Mucosa of rectum (tissue), 2 donors: Measurements from ENCODE around the gene TLX2.
"Not testable (repeated sequence)": the region's sequence is repeated elsewhere in the genome, so short reads cannot be mapped to it uniquely, and the experiment has no call there.

ENCODE experiments used
- H3K27ac ChIP-seq, 2 donors: one replicate each; pipeline ENCODE4 v1.7.0; 2013; ENCODE audit warnings: inconsistent platforms in 2 of 2, low read depth in 2 of 2, low read length in 2 of 2
- H3K27me3 ChIP-seq, 2 donors: one replicate each; pipeline ENCODE4 v1.7.0; 2013; ENCODE audit warnings: low read length in 2 of 2; ENCODE audit not compliant: control insufficient read depth in 2 of 2, insufficient read depth in 2 of 2
- H3K36me3 ChIP-seq, 2 donors: one replicate each; pipeline ENCODE4 v1.7.0; 2013; ENCODE audit warnings: low read length in 2 of 2; ENCODE audit not compliant: control insufficient read depth in 2 of 2, insufficient read depth in 2 of 2
- H3K4me1 ChIP-seq, 2 donors: one replicate each; pipeline ENCODE4 v1.7.0; 2013; ENCODE audit warnings: low read length in 2 of 2, mild to moderate bottlenecking in 1 of 2; ENCODE audit not compliant: control insufficient read depth in 2 of 2, insufficient read depth in 2 of 2
- H3K4me3 ChIP-seq, 2 donors: one replicate each; pipeline ENCODE4 v1.7.0; 2013; ENCODE audit warnings: low read length in 2 of 2
- H3K9ac ChIP-seq, 2 donors: one replicate each; pipeline ENCODE4 v1.7.0; 2013; ENCODE audit warnings: low read length in 2 of 2, low read depth in 1 of 2, mild to moderate bottlenecking in 1 of 2
- H3K9me3 ChIP-seq, 2 donors: one replicate each; pipeline ENCODE4 v1.7.0; 2013; ENCODE audit warnings: low read length in 2 of 2; ENCODE audit not compliant: control insufficient read depth in 2 of 2
- donor health status: healthy.
- donor health status: Normal muscosa, but diverticular disease.

The TLX2 gene

GRCh38 chr2:74514368-74515270 is at the start of gene TLX2:
TSS of gene TLX2 (plus strand) at chr2:74514450. CDS start at chr2:74514807, 357 bp downstream.
- Histone ChIP-seq H3K4me3 (no peak within 1 kb of the TSS), H3K27me3 (peaks cover 58 to 62% of the 10 kb centered on the region in 2 donors)

GRCh38 chr2:74470742-74471141 is 43.5 kb upstream of the TLX2 start:
- H3K4me3 ChIP-seq, H3K9me3 ChIP-seq, H3K9ac ChIP-seq, H3K27me3 ChIP-seq, H3K27ac ChIP-seq: not testable (repeated sequence)
- Histone ChIP-seq H3K36me3 (peaks cover 13 to 15% of the 10 kb centered on the region in 2 donors), H3K4me1 (peaks cover 19 to 23% of the 10 kb centered on the region in 2 donors)

More at GRCh38 chr2:74514368-74515270, at the start of gene TLX2:
- Histone ChIP-seq H3K27ac (no peak within 1 kb of the TSS), H3K36me3 (peaks cover 0 to 2% of the 10 kb centered on the region in 2 donors), H3K9me3 (no peaks in the 10 kb centered on the region), H3K4me1 (peaks cover 6 to 8% of the 10 kb centered on the region in 2 donors), H3K9ac (no peak within 1 kb of the TSS)

GRCh38 chr2:74471332-74472065 is 42.8 kb upstream of the TLX2 start:
- Histone ChIP-seq H3K9me3 (no peaks in the 10 kb centered on the region), H3K4me1 (peaks cover 16 to 20% of the 10 kb centered on the region in 2 donors), H3K36me3 (peaks cover 13 to 16% of the 10 kb centered on the region in 2 donors), H3K4me3 (peak overlapping the region; percentile 95 to 98), H3K27ac (peak overlapping the region; percentile 92 to 94), H3K9ac (peak overlapping the region; percentile 90 to 91), H3K27me3 (no peaks in the 10 kb centered on the region)

DNA sequence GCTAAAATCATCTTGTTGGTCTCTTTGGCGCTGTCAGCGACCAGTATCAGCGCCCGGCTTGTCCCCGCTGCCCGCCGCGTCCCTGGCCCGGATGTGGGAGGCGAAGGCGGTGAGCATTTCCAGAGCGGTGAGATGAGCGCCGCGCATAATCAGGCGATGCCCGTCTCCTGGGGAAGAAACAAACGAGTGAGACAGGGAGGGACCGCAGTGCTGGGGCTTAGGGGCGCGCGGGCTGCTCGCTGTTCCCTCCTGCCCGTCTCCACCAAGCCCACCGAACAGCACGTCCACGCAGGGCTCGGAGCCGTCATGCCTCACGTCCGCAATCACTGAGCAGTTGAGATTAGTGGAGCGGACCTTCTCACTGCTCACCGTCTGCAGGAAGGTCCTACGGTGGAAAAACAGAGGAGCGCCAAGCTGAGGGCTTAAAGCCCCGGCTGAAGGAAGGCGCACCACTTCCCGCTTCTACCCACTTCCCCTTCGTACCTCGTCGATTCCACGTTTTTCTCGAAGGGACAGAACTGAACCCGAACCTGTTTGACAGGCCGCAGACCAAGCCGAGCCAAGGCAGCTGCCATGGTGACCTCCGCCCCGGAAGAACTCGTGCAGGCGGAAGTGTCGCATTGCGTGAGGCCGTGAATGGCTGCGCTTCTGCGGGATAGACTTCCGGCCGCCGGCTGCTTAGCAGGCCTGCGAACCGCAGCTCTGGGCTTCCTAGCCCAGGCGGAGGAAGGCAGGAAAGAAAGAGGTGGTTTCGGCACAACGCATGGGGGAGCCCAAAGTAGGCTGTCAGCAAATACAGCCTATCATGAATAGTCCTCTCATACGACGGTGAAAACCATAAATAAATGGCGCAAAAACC is 41.9 kb upstream of the TLX2 start, which contains the start of gene MRPL53:
Gene MRPL53, minus strand, starts transcription at position 595 of the 859 bp plus-strand sequence. Its CDS starts 20 bp downstream, at position 575.
- Histone ChIP-seq H3K9ac (peak within 1 kb of the TSS; percentile 90 to 91), H3K27ac (peak within 1 kb of the TSS; percentile 92 to 94), H3K27me3 (no peaks in the 10 kb centered on the region), H3K9me3 (no peaks in the 10 kb centered on the region), H3K4me3 (peak within 1 kb of the TSS; percentile 95 to 98), H3K36me3 (peaks cover 13 to 20% of the 10 kb centered on the region in 2 donors), H3K4me1 (peaks cover 16 to 20% of the 10 kb centered on the region in 2 donors)

GRCh38 chr2:74472945-74473258 is 41.3 kb upstream of the TLX2 start:
- Histone ChIP-seq H3K9ac (peak overlapping the region; percentile 90 to 91), H3K4me1 (peaks cover 16 to 20% of the 10 kb centered on the region in 2 donors), H3K27ac (peak overlapping the region; percentile 92 to 94), H3K4me3 (peak overlapping the region; percentile 95 to 98), H3K9me3 (no peaks in the 10 kb centered on the region), H3K36me3 (peaks cover 13 to 23% of the 10 kb centered on the region in 2 donors), H3K27me3 (no peaks in the 10 kb centered on the region)

GRCh38 chr2:74474481-74474880 is 39.8 kb upstream of the TLX2 start:
- Histone ChIP-seq H3K4me3 (no peak overlapping the region), H3K4me1 (peaks cover 16 to 20% of the 10 kb centered on the region in 2 donors), H3K27ac (no peak overlapping the region), H3K36me3 (peaks cover 13 to 23% of the 10 kb centered on the region in 2 donors), H3K27me3 (no peaks in the 10 kb centered on the region), H3K9me3 (no peaks in the 10 kb centered on the region), H3K9ac (no peak overlapping the region)

DNA sequence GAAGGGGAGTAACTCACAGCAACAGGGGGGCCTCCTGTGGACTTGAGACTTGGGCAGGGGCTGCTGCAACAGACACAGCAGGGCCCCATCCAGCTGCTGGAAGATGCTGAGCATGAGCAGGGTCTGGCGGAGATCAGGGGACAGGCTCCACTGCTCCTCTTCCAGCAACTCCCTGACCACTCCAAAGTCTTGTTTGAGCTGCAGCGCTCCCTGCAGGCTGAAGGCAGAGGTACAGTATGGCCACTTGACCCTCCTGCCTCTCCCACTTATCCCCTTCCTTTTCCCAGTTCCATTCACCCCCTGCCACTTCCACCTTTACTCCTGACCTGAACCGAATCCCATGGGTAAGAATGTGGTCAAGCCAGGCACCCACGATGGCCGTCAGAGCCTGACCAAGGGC is 39.4 kb upstream of the TLX2 start:
- Histone ChIP-seq H3K9ac (no peak overlapping the region), H3K4me1 (peaks cover 16 to 20% of the 10 kb centered on the region in 2 donors), H3K27ac (no peak overlapping the region), H3K4me3 (no peak overlapping the region), H3K9me3 (no peaks in the 10 kb centered on the region), H3K36me3 (peaks cover 13 to 23% of the 10 kb centered on the region in 2 donors), H3K27me3 (no peaks in the 10 kb centered on the region)

GRCh38 chr2:74481431-74481830 is 32.8 kb upstream of the TLX2 start:
- H3K9ac ChIP-seq, result peak overlapping the region; percentile 79 to 89
- peaks cover 24 to 25% of the 10 kb centered on the region in 2 donors for H3K4me1 ChIP-seq
- peaks cover 7 to 19% of the 10 kb centered on the region in 2 donors for H3K36me3 ChIP-seq
- H3K4me3 ChIP-seq, result peak overlapping the region; percentile 100
- H3K27me3 ChIP-seq, result no peaks in the 10 kb centered on the region
- no peaks in the 10 kb centered on the region for H3K9me3 ChIP-seq
- peak overlapping the region in 1 of 2 donors; percentile 93 for H3K27ac ChIP-seq

DNA sequence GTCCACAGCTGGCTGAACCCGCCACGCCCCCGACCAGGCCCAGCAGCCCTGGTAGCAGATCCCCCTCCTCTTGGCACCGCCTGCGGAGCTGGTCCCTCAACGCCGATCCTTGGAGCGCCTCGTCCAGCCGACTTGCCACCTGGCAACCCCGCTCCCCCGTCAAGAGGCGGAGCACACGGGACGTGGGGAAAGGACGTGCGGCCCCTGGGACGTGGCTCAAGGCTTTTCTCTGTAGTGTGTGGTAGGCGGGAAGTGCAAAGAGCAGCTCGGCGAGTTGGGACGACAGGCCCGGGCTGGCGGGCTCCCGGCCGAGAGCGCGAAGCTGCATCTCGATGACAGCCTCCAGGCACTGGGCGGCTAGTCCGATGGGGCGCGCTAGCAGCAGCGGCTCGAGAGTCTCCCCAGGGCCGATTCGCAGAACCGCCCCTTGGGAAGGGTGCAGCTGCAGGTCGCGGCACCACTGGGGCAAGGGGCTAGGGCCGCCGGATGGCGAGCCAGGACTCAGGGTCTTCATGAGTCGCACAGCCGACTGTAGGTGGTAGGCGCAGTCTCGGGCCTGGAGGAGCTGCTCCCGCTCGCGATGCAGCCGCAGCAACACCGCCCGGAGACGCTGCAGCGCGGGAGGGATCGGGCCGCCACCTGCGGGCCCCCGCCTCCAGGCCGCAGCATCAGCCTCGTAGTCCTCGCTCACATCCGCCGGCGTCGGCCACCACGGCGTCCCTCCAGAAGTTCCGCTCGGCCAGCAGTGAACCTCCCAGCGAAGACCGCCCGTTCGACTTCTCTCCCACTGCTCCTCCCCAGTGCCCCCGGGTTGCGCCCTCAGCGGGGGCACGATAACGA is 32.1 kb upstream of the TLX2 start:
- Histone ChIP-seq H3K27ac (peak overlapping the region; percentile 93), H3K27me3 (no peaks in the 10 kb centered on the region), H3K4me3 (peak overlapping the region; percentile 100), H3K36me3 (peaks cover 7 to 16% of the 10 kb centered on the region in 2 donors), H3K4me1 (peaks cover 24 to 25% of the 10 kb centered on the region in 2 donors), H3K9me3 (no peaks in the 10 kb centered on the region), H3K9ac (peak overlapping the region; percentile 79 to 89)
